ENCODE measurements around the gene TTC39A. TPM values are rescaled to one million over a fixed set of nuclear protein-coding genes. Genes with fewer than 3 reads are reported as not detected.

TTC39A gene
- total and polyA plus RNA-seq, 7 donors, result 0.48 to 12.4 (median 6.0) TPM

DNA sequence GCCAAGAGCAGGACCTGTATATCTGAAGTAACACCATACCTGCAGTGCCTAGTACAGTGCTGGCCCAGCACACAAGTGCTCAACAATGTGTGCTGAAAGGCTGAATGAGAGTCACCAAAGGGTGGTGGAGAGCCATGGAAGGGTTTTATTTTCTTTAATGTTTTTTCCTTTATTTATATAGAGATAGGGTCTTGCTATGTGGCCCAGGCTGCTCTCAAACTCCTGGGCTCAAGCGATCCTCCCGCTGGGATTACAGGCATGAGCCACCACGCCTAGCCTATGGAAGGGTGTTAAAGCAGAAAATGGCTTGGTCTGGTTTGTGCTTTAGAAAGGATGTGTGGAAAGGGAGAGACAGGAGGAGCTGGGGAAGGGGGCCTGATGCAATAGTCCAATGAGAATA, 13.3 kb upstream of the TTC39A start:
- H3K9me3 ChIP-seq, result no peaks in the 10 kb centered on the region
- peaks cover 9% of the 10 kb centered on the region for H3K4me1 ChIP-seq
- intact Hi-C loops (cut with DNase I), result no loop called here
- H3K27ac ChIP-seq, result no peak overlapping the region
- TF ChIP-seq, protein P1, sequence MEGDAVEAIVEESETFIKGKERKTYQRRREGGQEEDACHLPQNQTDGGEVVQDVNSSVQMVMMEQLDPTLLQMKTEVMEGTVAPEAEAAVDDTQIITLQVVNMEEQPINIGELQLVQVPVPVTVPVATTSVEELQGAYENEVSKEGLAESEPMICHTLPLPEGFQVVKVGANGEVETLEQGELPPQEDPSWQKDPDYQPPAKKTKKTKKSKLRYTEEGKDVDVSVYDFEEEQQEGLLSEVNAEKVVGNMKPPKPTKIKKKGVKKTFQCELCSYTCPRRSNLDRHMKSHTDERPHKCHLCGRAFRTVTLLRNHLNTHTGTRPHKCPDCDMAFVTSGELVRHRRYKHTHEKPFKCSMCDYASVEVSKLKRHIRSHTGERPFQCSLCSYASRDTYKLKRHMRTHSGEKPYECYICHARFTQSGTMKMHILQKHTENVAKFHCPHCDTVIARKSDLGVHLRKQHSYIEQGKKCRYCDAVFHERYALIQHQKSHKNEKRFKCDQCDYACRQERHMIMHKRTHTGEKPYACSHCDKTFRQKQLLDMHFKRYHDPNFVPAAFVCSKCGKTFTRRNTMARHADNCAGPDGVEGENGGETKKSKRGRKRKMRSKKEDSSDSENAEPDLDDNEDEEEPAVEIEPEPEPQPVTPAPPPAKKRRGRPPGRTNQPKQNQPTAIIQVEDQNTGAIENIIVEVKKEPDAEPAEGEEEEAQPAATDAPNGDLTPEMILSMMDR (IDR thresholded peaks at IDR 0.05), result no peak
- WGBS, 3 donors, result 81 to 82% (median 81%) methylated on average over 3 of the region's 3 CpGs
- DNase-seq, result no peak
- no peak for ATAC-seq
- H3K27me3 ChIP-seq (ENCODE audit: insufficient read depth in 3 of 3, low read length in 2 of 3), result peaks cover 0 to 17% (median 5%) of the 10 kb centered on the region in 3 donors
- no peaks in the 10 kb centered on the region for H3K36me3 ChIP-seq (ENCODE audit: insufficient read depth in 1 of 2, low read depth in 1 of 2)
- no peak overlapping the region for H3K4me3 ChIP-seq

DNA sequence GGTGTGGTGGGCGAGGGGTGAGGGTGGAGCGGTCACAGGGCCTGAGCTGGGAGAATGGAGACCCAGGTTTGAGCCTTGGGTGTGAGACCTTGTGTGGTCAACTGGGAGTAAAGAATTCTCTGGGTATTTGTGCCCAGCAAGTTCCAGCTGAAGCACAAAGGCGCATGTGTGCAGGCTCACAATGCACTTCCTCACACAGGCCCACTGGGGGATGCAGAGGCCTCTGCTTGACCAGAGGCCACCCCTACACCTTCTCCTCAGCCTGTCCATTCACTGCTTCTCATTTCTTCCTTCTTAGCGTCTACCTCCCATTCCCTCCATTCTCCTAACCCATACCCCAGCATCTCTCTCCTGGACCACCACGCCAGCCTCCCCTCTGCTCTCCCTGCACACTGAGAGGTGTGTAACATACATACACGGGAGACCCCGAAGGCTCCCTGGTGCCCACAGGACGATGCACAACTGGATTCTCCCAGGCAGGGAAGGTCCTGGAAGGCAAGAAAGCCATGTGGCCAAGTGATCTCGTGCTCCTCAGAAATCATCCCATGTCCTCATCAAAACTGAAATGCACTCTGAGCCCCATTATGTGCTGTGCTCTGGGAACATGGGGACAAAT, 12.3 kb upstream of the TTC39A start:
- ATAC-seq, result no peak
- no peak for DNase-seq
- no peak overlapping the region for H3K4me3 ChIP-seq
- intact Hi-C loops (cut with DNase I), result no loop called here
- no peak overlapping the region for H3K27ac ChIP-seq
- peaks cover 0 to 17% (median 5%) of the 10 kb centered on the region in 3 donors for H3K27me3 ChIP-seq (ENCODE audit: insufficient read depth in 3 of 3, low read length in 2 of 3)
- H3K36me3 ChIP-seq (ENCODE audit: insufficient read depth in 1 of 2, low read depth in 1 of 2), result no peaks in the 10 kb centered on the region
- H3K4me1 ChIP-seq, result peaks cover 9% of the 10 kb centered on the region
- TF ChIP-seq, protein P1 (IDR thresholded peaks at IDR 0.05), result no peak
- H3K9me3 ChIP-seq, result no peaks in the 10 kb centered on the region
- 86 to 87% (median 86%) methylated on average over 9 of the region's 9 CpGs for WGBS, 3 donors

DNA sequence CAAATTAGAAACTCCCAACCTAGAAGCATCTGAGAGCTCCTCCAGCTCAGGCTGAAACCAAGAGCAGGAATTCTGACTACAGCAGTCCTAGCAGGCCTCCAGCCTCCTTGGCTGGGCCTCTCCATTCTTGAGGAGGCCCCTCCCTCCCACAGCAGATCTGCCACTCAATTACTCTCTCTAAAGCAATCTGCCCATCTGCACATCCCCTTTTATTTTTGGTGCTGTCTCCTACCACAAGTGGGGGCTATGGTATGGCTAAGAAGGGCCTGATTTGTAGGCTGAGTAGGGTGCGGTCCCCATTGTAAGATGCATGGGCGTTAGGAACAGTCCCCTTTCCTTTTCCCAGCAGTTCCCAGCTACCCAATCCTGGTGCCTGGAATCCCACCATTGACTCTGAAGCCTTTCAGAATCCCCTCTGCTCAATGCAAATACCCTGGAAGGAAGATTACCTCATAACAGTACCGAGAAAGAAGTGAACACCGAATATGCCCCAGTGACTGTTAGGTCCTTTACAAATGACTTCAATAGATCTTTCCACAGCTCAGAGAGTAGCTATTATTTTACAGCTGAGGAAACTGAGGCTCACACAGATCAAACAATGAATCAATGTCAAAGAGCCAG, 11.6 kb upstream of the TTC39A start:
- Histone ChIP-seq H3K36me3 (ENCODE audit: insufficient read depth in 1 of 2, low read depth in 1 of 2) (no peaks in the 10 kb centered on the region), H3K4me1 (peaks cover 9% of the 10 kb centered on the region), H3K9me3 (no peaks in the 10 kb centered on the region), H3K27ac (no peak overlapping the region), H3K4me3 (no peak overlapping the region), H3K27me3 (ENCODE audit: insufficient read depth in 3 of 3, low read length in 2 of 3) (peaks cover 0 to 17% (median 5%) of the 10 kb centered on the region in 3 donors)
- TF ChIP-seq, protein P1 (IDR thresholded peaks at IDR 0.05), result no peak
- WGBS, 3 donors, result 88 to 94% (median 89%) methylated on average over 4 of the region's 4 CpGs
- no peak for ATAC-seq
- DNase-seq, result no peak
- intact Hi-C loops (cut with DNase I), result no loop called here

DNA sequence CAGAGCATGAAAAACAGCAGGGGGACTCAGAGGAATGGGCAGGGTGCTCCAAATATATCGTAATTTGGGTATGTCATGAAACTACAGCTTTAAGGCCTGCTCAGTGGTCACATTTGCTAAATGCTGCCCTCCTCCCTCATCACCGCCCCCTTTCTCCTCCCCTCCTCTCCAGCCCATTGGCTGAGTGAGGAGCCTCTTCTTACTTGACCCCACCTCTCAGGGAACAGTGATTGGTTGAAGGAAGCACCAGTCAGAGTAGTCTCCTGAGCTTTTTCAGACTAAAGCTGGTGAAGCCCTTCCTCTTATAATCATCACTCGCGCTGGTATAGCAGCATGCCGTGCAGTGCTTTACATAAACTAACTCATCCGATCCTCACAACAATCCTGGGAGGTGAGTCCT, 10.0 kb upstream of the TTC39A start:
- ATAC-seq (no peak), DNase-seq (no peak)
- Histone ChIP-seq H3K27ac (no peak overlapping the region), H3K4me3 (no peak overlapping the region), H3K9me3 (no peaks in the 10 kb centered on the region), H3K27me3 (ENCODE audit: insufficient read depth in 3 of 3, low read length in 2 of 3) (peaks cover 0 to 14% (median 4%) of the 10 kb centered on the region in 3 donors), H3K4me1 (peaks cover 4% of the 10 kb centered on the region), H3K36me3 (ENCODE audit: insufficient read depth in 1 of 2, low read depth in 1 of 2) (no peaks in the 10 kb centered on the region)
- intact Hi-C loops (cut with DNase I), result no loop called here
- WGBS, 3 donors, result 93 to 96% (median 93%) methylated on average over 6 of the region's 6 CpGs
- TF ChIP-seq, protein P1 (IDR thresholded peaks at IDR 0.05), result no peak
